RWPE1 (cell line): ENCODE measurements around the gene SEMA3E.
"Not testable (repeated sequence)": the region's sequence is repeated elsewhere in the genome, so short reads cannot be mapped to it uniquely, and the experiment has no call there.

Experiments used
- CTCF ChIA-PET: fragments of 350-600 bp; sonication (Branson Sonifier 250); formaldehyde crosslinking; extraction: SDS; loops from one replicate; lab custom pipeline; 2021; lab: Yijun Ruan, JAX
- POLR2A ChIA-PET: fragments of 400-600 bp; formaldehyde crosslinking; extraction: SDS; loops from one replicate; lab custom pipeline; 2020; ENCODE audit warnings: antibody characterized with exemption; ENCODE audit not compliant: low non-redundant PET; lab: Yijun Ruan, JAX
- DNase-seq: peaks from one replicate; pipeline ENCODE4 v3.0.0; 2012; ENCODE audit warnings: low spot score
- H3K27ac ChIP-seq: fragments of 450-650 bp; 2 replicates; pipeline ENCODE4 v1.5.1; 2017
- TF ChIP-seq, protein P1 (sequence below): fragments of 450-650 bp; conservative IDR thresholded peaks from 2 replicates; pipeline ENCODE4 v1.5.1; 2017; ENCODE audit warnings: low read depth, mild to moderate bottlenecking

The SEMA3E gene

DNA sequence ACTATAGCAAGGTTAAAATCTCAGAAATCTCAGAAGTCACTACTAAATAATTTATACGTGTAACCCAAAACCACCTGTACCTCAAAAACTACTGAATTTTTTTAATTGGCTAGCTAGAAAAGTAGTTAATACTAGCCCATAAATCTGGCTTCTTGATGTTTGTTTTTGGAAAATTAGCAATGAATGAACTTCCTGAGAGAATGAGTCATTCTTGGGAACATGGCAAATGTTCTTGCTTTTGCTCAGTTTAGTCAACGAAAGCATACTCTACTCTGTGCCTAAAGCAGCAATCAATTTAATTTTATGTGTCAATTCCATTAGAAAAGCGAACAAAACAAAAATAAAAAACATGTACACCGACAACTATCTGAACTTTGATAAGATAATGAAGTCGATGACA is 69.2 kb downstream of the SEMA3E start:
- H3K27ac ChIP-seq, result no peak overlapping the region
- TF ChIP-seq, protein P1, sequence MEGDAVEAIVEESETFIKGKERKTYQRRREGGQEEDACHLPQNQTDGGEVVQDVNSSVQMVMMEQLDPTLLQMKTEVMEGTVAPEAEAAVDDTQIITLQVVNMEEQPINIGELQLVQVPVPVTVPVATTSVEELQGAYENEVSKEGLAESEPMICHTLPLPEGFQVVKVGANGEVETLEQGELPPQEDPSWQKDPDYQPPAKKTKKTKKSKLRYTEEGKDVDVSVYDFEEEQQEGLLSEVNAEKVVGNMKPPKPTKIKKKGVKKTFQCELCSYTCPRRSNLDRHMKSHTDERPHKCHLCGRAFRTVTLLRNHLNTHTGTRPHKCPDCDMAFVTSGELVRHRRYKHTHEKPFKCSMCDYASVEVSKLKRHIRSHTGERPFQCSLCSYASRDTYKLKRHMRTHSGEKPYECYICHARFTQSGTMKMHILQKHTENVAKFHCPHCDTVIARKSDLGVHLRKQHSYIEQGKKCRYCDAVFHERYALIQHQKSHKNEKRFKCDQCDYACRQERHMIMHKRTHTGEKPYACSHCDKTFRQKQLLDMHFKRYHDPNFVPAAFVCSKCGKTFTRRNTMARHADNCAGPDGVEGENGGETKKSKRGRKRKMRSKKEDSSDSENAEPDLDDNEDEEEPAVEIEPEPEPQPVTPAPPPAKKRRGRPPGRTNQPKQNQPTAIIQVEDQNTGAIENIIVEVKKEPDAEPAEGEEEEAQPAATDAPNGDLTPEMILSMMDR, result no peak
- peak; percentile 9 for DNase-seq
- POLR2A ChIA-PET, result no interaction called here
- CTCF ChIA-PET, result no interaction called here

DNA sequence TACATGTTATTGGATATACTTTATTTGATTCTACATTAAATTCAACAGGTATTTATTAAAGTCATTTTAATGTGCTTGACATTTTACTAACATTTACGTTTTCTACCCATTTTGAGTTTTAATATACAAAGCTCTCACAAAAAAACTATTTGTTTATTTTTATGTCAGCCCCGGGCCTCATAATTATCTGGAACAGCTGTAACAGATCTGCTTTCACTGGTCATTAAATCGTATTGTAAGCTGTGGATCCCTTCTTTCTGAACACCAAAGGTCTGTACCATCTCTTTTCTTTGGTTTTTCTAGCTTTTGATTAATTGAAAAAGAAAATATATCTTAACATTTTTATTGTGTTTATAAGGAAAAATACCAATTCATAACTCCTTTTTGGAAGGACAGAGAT is 73.5 kb downstream of the SEMA3E start:
- POLR2A ChIA-PET, result no interaction called here
- H3K27ac ChIP-seq, result no peak overlapping the region
- TF ChIP-seq, protein P1, result no peak
- no peak for DNase-seq
- CTCF ChIA-PET, result interaction anchor here (0.7 kb wide), 1 partner anchor 15 kb away, joined by 4 read pairs; no protein-coding TSS in a partner anchor

DNA sequence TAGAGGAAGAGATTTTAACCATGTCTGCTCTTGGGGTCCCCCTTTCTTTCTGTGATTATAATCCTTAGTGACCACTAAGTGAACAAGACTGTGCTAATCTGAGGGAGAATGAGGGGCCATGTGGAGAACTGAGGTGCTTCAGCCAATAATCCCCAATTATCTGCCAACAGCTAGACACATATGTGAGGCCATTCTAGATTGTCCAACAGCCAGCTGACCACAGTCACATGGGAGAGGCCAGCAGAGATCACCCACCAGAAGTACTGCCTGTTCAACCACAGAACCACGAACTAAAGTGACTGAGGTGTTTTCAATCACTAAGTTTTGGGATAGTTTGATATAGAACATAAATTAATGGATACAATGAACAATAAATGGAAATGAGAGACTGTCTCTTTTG is 74.3 kb downstream of the SEMA3E start:
- no peak for DNase-seq
- POLR2A ChIA-PET, result no interaction called here
- H3K27ac ChIP-seq, result no peak overlapping the region
- TF ChIP-seq, protein P1, result no peak
- CTCF ChIA-PET, result no interaction called here

DNA sequence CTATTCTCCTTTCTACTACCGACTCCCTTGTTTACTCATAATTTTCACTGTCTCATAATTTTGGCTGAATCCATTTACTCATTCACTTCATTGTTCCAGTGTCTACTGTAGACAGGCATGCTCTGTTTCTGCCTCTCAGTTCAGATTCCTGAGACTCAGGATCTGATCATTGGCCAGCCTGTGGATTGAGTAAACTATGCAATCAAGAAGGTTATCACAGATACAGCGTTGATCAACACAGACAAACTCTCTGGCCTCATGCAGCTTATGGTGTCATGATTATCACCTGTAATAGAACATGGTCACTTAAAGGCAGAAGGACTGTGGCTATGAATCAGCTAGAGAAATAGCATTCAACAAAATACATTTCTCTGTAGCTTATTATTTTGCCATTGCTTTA is 86.0 kb downstream of the SEMA3E start:
- no peak for DNase-seq
- H3K27ac ChIP-seq, result no peak overlapping the region
- ChIA-PET CTCF (no interaction called here), POLR2A (no interaction called here)
- TF ChIP-seq, protein P1, result no peak

DNA sequence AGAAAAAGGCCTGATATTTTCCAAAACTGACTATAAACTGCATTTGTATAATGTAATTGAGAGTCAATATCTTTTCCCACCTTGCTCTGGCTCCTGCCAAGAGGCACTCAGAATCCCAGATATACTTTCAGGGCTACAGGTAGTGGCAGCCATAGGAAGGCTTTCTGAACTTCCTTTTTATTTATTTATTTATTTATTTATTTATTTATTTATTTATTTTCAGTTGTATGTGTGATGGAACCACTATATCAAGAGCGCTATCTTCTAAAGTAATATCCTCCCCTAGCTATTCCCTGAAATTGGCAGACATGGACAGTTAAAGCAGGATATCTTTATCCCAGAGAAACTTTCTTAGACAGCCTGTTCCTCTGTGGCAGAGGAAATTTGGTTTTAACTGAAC is 86.7 kb downstream of the SEMA3E start:
- TF ChIP-seq, protein P1, result no peak
- no peak overlapping the region for H3K27ac ChIP-seq
- ChIA-PET CTCF (no interaction called here), POLR2A (no interaction called here)
- DNase-seq, result no peak

DNA sequence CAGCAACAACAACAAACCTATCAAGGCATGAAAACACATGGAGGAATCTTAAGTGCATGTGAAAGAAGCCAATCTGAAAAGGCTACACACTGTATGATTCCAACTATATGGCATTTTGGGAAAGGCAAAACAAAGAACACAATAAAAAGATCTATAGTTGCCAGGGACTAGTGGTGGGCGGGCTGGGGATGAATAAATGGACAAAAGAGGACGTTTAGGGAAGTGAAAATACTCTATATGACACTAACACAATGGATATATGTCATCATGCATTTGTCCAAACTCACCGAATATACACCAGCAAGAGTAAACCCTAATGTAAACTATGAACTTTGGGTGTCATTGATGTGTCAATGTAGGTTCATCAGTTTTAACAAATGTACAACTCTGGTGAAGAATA is 89.1 kb downstream of the SEMA3E start:
- ChIA-PET CTCF (no interaction called here), POLR2A (no interaction called here)
- DNase-seq, result no peak
- TF ChIP-seq, protein P1, result no peak
- H3K27ac ChIP-seq, result no peak overlapping the region

DNA sequence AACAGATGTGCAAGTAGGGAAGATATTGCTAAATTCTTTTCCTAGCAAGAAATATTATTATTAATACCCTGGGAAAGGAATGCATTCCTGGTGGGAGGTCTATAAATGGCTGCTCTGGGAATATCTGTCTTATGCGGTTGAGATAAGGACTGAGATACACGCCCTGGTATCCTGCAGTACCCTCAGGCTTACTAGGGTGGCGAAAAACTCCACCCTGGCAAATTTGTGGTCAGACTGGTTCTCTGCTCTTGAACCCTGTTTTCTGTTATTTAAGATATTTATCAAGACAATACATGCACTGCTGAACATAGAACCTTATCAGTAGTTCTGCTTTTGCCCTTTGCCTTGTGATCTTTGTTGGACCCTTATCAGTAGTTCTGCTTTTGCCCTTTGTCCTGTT is 96.4 kb downstream of the SEMA3E start:
- DNase-seq, H3K27ac ChIP-seq, POLR2A ChIA-PET, CTCF ChIA-PET: not testable (repeated sequence)
